NCI-H128 (cell line): ENCODE data around the gene MTNR1B.

Experiments
- DNase-seq: peaks from one replicate; lab custom pipeline; 2025; ENCODE audit not compliant: unreplicated experiment; lab: John Stamatoyannopoulos, UW

MTNR1B gene

DNA sequence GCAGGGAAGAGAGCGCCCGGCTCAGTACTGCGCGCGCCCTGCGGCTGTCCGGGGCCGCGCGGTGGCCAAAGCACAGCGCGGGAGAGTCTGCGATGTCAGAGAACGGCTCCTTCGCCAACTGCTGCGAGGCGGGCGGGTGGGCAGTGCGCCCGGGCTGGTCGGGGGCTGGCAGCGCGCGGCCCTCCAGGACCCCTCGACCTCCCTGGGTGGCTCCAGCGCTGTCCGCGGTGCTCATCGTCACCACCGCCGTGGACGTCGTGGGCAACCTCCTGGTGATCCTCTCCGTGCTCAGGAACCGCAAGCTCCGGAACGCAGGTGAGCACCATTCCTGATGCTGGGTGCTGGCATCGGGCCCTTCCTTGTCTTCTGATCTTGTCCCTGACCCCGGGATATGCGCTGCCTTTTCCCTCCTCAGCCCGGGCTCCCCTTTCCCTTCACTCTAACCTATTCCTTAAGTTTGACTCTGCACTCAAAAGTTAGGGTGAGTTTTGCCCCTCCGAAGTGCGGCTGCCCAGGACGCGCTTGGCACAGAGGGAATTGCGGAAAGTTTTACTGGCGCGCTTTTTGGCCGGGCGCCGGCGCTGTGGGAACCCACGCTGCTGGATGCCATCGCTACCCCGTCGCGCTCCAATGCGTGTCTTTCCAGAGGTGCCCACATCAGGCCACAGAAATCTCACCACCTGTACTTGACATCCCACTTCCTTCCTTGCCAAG, at the start of gene MTNR1B:
TSS of gene MTNR1B (plus strand) at position 18 of the 714 bp plus-strand sequence. CDS start at position 93, 75 bp downstream.
- DNase-seq = no peak

DNA sequence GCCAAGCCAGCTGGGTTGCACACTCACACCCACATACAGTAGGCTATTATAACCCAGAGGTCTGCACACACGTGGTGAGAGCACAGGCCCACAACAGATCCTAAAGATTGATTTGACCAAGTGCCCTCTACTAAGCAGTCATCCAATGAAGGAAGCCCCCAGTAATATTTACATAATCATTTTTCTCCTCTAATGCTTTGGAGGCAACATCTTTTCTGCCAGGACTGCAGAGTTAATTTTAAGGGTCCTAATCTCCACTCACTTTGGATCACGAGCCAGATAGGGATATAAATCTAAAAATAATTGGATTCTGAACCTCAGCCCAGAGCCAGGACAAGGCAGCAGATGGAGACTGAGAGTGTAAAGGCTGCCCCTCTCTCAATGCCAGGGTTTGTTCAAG, 49.1 kb upstream of the MTNR1B start:
- DNase-seq = no peak

DNA sequence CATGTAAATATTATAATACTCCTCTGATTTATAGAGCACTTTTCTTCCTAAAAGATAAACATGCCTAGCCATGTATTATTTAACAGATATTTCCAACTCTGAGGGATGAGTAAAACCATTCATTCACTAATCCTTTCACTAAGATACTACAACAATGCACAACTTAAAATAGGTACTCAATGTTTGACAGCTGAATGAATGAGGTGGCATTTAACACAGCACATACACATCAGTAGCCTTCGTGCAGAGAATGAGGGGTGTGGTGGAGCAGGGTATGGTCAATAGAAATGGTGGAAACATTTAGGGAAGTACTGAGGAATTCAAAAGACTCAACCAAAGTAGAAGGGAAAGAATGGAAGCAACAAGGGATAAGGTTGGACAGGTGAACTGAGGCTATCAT, 46.7 kb upstream of the MTNR1B start:
- no peak for DNase-seq

DNA sequence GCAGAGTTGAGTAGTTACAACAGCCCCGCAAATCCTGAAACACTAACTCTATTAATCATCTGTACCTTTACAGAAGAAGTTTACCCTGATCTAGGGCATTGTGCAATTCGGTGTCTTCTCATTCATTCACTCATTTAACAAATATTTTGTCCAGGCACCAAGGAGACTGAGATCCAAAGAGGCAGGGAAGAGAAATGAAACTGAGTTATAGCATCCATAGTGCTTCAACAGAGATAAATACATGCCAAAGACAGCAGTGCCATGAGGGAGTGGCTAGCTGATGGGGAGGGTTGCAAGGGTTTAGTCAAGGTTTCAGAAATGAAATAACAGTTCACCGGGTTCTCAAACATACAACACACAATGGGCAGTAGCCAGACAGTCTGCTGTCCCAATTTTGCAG, 40.2 kb upstream of the MTNR1B start:
- DNase-seq = no peak

DNA sequence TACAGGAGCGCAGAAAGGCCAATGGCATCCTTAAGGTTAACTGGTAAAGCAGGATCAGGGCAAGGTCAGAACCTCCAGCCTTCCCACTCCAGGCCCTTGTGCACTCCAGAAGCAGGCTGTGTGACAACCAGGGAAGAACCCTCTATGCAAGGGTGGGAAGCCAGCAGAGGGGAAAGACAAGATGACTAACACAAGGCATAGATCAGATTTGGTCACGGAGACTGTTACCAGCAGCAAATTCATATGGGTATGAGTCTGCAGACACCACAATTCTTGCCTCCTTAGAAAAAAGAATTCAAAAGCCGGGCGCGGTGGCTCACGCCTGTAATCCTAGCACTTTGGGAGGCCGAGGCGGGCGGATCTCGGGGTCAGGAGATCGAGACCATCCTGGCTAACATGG, 39.8 kb upstream of the MTNR1B start:
- no peak for DNase-seq

DNA sequence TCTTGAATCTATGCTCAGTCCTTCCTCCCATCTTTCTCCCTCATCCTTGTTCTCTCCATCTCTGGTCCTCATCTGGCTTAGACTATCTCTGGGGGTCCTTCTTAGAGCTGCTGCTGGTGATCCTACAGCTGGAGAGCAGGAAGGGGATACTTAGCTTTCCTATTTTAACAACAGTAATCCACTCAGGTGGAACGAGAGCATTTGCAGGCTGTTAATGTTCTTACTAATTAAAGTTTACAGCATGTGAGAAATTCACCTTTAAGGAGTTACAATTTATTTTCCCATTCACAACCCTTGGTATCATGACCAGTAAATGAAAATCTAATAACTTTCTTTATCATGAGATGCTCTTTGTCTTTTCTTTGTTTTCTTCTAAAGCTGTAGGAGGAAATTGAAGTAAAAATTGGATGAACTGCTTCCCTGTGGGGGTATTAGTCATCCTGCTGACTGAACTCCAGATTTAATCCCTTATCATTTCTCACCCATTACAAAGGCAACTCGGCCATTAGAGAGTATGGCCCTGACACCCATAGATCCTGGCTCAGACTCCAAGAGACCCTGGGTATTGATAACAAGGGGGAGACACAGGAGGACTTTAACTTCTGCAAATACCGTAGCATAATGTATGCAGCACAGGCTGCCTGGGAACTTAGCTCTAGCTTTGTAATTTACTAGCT, 37.6 kb upstream of the MTNR1B start:
- no peak for DNase-seq

DNA sequence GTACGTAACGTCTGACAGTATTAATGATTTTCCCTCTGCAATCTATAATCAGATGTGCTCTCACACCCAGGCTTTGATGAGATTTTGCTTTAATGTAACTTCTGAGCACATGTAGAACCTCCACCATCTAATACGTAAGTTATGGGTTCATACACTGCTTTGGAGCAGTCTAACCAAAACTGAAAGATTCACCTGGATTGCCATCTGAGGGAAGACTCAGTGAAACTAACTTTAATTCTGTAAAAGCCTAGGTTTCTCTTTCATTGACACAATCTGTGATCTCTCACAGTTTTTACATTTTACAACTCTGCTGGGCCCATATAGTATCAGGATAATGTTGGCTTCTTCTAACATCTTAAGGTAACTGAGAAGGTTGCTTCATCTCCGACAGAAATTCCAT, 30.1 kb upstream of the MTNR1B start:
- no peak for DNase-seq

DNA sequence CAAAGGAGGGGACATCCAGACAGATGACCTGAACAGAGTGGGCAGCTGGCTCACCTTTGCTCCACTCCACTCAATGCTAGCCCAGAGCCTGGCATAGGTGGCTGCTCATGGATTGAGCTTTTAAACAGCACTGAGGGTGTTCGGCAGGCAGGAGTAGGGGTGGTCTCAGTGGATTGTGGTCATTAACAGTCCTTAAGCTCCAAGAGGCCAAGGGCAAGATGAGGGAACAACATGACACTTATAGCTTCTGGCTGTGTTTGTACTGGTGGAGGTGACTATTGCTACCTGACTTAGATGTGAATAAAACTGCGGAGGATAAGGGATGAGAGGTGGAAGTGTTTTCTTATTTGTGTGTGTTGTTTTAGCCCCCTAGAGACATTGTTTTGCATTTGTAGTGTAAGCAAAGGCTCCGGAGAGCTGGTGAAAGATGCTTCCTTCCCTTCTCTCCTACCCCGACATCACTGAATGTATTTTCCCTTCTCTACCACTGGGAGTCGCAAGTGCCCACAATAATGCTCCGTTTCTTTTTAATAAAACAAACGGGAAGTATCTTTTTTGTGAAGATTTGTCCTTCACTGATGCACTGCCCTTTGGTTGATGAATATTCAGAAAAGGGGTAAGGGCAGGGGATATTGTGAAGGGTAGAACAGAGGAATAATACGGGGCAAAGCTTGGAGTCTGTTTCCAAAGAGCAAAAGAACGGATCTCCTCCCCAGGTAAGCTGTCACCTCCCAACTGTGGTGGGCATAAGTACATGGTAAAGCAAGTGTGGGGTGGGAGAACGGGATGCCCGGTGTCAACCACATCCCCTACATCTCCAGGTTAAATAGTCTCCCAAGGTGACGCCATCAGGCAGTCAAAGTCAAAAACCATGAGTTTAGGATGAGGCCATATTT, 27.5 kb upstream of the MTNR1B start:
- DNase-seq = no peak

DNA sequence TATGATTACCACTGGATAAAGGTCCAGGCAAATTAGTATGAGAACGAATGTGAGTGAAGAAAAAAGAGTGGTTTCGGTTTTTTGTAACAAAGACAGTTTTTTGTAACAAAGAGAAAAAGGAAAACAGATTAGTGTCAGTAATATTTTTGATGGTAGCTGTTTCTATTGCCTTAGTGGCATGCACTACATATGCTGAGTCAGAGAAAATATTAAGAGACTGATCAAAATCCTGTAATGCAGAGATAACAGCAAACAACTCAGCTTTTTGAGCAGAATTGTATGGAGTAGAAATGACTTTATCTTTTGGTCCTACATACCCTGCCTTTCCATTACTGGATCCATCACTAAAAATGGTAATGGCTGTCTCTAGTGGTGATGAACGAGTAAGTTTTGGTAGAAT, 22.7 kb upstream of the MTNR1B start:
- DNase-seq = no peak

DNA sequence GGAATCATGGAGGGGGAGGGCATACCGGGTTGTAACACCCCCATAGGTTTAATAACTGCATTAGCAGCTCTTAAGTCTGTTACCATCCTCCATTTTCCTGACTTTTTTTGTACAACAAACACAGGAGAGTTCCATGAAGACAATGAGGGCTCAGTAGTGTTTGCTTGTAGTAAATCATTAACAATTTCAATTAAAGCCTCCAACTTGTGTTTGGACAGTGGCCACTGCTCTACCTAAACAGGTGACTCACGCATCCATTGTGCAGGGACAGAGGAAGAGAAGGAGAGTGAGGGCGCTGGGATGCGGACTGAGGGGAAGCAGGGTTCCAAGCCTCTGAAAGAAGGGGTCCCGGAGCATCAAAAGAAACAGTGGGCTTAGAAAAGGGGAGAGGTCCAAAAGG, 21.3 kb upstream of the MTNR1B start:
- no peak for DNase-seq

DNA sequence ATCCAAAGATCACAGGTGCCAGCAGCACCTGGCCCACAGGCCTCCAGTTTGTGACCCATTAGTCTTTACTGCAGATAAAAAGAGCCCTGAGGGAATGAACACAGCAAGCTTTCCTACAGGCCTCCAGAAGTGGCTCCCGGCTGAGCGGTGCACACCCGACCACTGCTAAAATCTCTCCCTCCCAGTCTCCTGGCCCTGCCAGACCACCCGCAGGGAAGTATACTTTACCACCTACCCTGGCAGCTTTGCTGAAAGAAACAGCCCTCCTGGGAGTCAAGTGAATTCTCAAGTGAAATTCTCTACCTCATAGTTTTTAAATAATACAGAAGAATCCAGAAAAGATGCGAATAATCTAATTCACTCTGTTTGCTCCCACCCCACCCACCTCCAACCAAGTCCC, 15.4 kb upstream of the MTNR1B start:
- DNase-seq = no peak

DNA sequence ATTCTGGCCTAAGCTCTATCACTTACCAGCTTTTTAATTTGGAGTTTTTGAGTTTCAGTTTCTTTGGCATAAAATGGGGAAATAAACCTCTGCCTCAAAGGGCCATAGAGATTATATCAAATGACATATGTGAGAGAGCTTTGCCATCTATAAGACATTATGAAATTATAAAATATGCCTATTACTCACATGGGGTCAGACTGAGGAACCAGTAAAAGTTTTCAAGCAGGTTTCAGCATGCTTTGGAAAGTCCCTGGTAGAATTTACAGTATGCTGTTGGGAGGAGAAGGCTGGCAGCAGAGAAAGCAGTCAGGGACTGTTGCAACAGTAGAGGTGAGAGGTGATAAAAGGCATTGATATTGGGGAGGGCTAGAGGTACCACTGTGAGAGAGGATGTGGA, 13.6 kb upstream of the MTNR1B start:
- no peak for DNase-seq

DNA sequence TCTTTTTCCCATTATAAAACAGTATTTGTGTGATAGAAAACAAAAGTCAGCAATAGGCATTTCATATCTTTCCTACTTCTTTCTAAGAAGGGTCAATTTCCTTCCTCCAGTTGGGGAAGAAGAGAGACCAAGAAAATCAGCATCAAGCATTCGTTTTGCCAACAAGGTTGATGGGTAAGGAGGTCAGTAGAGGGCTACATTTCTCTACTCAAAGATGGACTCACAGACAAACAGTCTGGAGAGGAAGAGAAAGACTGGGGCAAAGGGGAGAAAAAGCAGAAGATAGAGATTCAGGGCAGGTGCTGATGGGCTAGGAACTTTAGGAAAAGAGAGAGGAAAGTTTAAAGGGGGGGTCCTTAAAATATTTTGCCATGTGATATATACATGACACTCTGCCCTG, 8.6 kb upstream of the MTNR1B start:
- DNase-seq = no peak

DNA sequence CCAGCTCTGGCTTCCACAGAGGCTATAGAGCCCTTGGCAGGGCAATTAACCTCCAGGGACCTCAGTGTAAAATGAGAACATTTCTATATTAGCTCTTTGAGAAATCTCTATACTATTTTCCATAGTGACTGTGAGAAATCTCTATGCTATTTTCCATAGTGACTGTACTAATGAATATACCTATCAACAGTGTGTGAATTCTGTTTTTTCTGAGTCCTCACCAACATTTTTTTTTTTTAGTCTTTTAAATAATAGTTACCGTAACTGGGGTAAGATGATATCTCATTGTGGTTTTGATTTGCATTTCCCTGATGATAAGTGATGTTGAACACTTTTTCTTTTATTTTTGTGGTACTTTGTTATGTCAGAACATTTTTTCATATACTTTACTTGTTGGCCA, 7.0 kb upstream of the MTNR1B start:
- DNase-seq = no peak

DNA sequence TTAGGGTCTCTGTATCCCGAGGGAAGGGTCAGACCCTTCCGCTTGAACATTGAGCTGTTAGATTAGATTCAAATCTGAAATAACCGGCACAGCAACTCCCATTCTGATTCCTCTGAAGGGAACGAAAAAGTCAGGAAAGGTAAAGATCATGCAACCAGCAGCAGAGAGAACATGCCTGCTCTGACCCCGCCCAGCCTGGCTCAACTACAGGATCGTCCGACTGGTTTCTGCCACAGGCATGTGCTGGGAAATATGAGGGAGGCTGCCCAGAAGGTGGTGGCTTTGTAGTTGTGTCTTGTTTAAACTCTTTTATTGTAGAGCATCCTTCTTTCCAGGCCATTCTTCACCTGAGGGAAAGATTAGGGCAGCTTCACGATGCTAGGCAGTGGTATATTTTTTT, 5.0 kb upstream of the MTNR1B start:
- DNase-seq = no peak

DNA sequence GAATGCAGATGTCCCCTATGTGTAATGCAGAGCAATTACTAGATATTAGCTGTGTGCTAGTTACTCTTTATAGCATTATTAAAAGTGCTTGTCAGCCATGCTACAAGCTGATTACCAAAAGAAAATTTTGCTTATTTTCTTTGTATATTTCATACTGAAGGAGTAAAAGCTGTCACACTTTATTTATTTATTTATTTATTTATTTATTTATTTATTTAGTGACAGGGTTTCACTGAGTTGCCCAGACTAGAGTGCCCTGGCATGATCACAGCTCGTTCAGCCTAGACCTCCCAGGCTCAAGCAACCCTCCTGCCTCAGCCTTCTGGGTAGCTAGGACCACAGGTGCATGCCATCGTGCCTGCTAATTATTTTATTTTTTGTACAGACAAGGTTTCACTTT, 4.3 kb upstream of the MTNR1B start:
- no peak for DNase-seq

DNA sequence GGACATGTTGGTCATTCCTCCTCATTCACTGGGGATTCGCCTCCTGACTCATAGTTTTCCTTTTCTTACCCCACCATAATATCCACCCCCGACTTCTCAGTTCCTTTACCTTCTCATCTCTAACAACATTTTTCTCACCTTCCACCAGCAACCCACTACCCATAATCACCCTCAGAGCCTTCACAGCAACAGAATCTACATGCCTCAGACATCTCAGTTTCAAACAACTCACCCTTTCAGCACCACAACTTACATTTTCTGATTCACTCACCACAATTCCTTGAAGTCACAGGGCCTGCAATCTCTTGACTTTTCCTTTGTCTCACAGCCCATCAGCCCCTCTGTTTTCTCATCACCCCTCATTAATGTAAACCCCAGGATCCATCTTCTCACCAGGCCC, 2.3 kb upstream of the MTNR1B start:
- no peak for DNase-seq

DNA sequence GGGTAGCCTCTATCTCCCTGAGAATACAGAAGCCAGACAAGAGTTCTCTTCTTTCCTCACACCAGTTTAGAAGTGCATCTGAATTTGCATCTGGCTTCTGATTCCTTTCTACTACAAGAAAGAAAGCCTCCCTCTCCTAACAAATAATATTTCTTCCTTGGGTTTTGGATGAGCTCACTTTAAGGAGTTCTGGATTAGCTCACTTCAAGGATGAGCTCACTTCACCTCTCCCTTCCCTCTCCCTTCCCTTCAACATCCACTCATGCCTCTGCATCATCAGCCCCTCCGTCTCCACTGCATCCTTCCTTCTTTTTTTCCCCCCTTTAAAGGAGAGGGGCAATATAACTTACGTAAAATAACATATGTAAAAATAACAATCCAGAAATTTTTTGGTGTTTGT, 1.6 kb upstream of the MTNR1B start:
- no peak for DNase-seq

DNA sequence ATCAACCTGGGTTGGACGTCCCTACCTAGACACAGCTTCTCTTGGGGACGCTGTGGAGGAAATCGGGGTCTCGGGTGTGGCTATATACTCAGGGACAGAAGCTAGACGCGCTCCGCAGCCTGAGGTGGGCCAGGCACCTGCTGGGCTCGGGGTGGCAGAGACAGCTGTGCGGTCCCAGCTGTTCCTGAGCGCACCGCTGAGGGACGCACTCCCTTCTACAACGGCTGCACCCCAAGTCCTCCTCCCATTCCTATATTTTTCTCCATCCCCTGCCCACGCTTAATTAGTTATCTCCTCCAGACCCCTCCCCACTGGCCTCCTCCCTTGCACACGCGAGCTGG, 188 bp upstream of the MTNR1B start:
- DNase-seq = no peak

DNA sequence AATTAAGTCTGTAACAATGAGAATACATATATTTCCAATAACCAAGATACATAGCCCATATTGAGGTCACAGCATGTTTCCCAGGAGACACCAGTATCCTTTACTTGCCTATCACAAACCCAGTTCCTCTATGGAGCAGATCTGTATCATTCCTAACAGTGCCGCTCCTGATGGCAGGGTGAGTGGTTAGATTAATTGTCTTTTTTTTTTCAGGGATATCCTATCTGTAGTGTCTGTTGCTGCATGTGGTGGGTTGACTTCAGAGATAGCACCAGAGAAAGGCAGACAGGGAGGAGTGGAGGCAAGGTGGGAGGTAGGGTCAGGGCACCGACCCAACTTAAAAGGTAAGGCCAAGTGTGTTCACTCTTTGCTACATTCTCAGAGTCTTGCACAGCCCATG, 2.8 kb downstream of the MTNR1B start:
- DNase-seq = no peak

DNA sequence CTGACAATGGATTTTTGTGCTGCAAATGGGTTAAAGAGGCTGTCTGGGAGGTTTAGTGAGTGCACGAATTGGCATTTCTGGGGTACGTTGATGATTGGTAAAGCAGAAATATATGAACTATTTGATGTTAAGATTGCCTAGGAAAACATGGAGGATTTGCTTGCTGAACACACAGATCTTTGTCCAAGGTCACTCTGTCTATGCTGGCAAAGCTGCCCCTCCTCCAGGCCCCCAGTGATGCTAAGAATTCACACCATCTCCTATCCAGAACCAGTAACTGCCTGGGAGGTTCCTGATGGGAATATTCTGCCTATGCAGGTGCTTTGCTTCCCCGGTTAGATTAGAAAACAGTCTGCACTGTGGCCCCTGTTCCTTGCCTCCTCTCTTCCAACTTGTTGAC, 5.8 kb downstream of the MTNR1B start:
- no peak for DNase-seq

DNA sequence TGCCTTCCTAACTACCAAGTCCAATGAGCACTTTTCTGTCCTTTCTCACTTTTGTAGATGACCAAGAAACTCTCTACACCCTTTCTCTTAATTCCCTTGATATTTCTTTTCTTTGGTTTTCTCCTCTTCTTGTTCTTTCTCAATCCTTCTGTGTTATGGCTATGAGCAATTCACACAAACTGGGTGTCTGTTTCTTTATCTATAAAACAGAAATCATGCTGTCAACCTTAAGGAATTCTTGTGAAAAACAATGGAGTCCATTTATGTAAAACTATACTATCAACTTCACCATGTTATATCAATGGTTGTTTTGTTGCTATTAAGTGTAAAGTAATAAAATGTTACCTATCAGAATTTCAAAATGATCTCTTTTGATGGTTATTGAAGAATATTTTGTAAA, 7.2 kb downstream of the MTNR1B start:
- DNase-seq = no peak
